ENCODE results near the gene ICAM4. TPM values are rescaled to one million over a fixed set of nuclear protein-coding genes. Genes with fewer than 3 reads are reported as not detected.

Gene ICAM4
- total RNA-seq, 1 experiment from 2014 or later: 2.0 TPM

DNA sequence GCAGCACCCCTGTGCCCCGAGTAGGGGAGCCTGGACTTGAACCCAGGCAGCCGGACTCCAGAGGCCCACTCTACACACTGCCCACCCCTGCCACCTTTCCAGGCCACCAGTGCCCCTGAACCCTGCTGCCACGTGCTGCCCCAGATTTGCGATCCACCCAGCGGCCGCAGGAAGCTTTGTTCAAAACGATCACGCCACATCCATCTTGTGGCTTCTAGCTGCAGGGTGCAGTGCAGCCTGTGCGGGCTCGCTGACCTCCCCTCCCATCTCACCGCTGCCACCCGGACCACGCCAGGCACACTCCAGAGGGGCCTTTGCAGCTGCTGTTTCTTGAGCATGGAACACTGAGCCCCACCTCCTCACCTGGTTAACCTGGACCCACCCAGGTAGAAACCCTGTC is 42.8 kb downstream of the ICAM4 start (continued):
- TF ChIP-seq, protein P1, sequence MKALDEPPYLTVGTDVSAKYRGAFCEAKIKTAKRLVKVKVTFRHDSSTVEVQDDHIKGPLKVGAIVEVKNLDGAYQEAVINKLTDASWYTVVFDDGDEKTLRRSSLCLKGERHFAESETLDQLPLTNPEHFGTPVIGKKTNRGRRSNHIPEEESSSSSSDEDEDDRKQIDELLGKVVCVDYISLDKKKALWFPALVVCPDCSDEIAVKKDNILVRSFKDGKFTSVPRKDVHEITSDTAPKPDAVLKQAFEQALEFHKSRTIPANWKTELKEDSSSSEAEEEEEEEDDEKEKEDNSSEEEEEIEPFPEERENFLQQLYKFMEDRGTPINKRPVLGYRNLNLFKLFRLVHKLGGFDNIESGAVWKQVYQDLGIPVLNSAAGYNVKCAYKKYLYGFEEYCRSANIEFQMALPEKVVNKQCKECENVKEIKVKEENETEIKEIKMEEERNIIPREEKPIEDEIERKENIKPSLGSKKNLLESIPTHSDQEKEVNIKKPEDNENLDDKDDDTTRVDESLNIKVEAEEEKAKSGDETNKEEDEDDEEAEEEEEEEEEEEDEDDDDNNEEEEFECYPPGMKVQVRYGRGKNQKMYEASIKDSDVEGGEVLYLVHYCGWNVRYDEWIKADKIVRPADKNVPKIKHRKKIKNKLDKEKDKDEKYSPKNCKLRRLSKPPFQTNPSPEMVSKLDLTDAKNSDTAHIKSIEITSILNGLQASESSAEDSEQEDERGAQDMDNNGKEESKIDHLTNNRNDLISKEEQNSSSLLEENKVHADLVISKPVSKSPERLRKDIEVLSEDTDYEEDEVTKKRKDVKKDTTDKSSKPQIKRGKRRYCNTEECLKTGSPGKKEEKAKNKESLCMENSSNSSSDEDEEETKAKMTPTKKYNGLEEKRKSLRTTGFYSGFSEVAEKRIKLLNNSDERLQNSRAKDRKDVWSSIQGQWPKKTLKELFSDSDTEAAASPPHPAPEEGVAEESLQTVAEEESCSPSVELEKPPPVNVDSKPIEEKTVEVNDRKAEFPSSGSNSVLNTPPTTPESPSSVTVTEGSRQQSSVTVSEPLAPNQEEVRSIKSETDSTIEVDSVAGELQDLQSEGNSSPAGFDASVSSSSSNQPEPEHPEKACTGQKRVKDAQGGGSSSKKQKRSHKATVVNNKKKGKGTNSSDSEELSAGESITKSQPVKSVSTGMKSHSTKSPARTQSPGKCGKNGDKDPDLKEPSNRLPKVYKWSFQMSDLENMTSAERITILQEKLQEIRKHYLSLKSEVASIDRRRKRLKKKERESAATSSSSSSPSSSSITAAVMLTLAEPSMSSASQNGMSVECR (CRISPR knock-in tag; IDR thresholded peaks at IDR 0.05; ENCODE audit: borderline replicate concordance): no peak

DNA sequence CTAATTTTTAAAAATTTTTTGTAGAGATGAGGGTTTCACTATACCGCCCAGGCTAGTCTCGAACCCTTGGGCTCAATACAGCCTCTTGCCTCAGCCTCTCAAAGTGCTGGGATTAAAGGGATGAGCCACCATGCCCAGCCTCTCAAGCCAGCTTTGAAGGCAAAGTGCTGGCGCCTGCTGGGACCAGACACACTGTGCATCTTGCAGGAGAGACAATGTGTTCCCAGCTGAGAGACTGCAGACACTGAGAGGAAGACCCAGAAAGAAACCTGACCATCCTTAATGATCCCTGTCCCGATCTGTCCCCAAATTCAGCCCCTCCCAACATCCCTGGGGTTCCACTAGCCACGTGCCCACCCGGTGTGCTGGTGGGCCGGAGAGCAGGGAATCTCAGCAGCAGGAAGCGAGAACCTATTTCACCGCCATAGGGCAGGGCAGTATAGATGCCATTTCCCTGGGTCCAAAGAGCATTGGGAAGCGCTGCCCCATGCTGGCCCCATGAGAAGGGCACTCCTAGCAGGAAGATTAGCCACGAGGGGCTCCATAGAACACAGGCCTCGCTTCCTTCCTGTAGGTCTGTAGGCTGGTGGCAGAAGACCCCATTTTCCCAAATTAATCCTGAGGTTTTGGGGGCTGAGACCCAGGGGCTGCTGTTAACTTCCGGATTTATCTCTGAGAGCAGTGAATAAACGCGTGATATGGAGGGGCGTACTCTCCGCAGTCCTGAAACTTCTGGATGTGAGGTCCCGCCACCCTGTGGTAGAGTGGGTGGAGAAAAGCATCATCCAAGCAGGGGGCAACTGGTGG is 45.6 kb downstream of the ICAM4 start:
- ChIA-PET POLR2A (interaction anchor here (0.8 to 1.5 kb wide), 2 partner anchors 12 to 43 kb away, joined by 3 to 4 read pairs; partner anchors contain the start of gene ICAM5), CTCF (interaction anchor here (1.0 to 5.1 kb wide), 7 partner anchors 48 to 151 kb away, joined by 3 to 55 read pairs (median 6); partner anchors contain the start of genes ICAM1 and TYK2)
- peaks cover 27% of the 10 kb centered on the region for H3K36me3 Mint-ChIP-seq
- DNase-seq (ENCODE audit: low spot score): no peak
- no peaks in the 10 kb centered on the region for H3K9me3 Mint-ChIP-seq
- H3K4me3 Mint-ChIP-seq: peak overlapping the region; percentile 93
- ATAC-seq: no peak
- peaks cover 16% of the 10 kb centered on the region for H3K4me1 Mint-ChIP-seq
- H3K27me3 Mint-ChIP-seq (ENCODE audit: low read depth): peaks cover 10% of the 10 kb centered on the region
- H3K27ac Mint-ChIP-seq: peak overlapping the region; percentile 90
- TF ChIP-seq KAT7 (CRISPR knock-in tag; IDR thresholded peaks at IDR 0.05; ENCODE audit: borderline replicate concordance): 0 out of 2 replicates have a peak, but pooled peaks have one; percentile 35
- no peak for TF ChIP-seq ATF1 (CRISPR knock-in tag; IDR thresholded peaks at IDR 0.05)
- TF ChIP-seq, protein P2, sequence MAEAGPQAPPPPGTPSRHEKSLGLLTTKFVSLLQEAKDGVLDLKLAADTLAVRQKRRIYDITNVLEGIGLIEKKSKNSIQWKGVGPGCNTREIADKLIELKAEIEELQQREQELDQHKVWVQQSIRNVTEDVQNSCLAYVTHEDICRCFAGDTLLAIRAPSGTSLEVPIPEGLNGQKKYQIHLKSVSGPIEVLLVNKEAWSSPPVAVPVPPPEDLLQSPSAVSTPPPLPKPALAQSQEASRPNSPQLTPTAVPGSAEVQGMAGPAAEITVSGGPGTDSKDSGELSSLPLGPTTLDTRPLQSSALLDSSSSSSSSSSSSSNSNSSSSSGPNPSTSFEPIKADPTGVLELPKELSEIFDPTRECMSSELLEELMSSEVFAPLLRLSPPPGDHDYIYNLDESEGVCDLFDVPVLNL (CRISPR knock-in tag; IDR thresholded peaks at IDR 0.05; ENCODE audit: borderline replicate concordance, low read depth): no peak
- TF ChIP-seq FOXP1 (CRISPR knock-in tag; IDR thresholded peaks at IDR 0.05; ENCODE audit: borderline replicate concordance): 0 out of 2 replicates have a peak, but pooled peaks have one; percentile 33
- no peak for TF ChIP-seq SMAD3 (CRISPR knock-in tag; IDR thresholded peaks at IDR 0.05; ENCODE audit: borderline replicate concordance)
- no peak for TF ChIP-seq CBFB (CRISPR knock-in tag; IDR thresholded peaks at IDR 0.05; ENCODE audit: low read depth)

DNA sequence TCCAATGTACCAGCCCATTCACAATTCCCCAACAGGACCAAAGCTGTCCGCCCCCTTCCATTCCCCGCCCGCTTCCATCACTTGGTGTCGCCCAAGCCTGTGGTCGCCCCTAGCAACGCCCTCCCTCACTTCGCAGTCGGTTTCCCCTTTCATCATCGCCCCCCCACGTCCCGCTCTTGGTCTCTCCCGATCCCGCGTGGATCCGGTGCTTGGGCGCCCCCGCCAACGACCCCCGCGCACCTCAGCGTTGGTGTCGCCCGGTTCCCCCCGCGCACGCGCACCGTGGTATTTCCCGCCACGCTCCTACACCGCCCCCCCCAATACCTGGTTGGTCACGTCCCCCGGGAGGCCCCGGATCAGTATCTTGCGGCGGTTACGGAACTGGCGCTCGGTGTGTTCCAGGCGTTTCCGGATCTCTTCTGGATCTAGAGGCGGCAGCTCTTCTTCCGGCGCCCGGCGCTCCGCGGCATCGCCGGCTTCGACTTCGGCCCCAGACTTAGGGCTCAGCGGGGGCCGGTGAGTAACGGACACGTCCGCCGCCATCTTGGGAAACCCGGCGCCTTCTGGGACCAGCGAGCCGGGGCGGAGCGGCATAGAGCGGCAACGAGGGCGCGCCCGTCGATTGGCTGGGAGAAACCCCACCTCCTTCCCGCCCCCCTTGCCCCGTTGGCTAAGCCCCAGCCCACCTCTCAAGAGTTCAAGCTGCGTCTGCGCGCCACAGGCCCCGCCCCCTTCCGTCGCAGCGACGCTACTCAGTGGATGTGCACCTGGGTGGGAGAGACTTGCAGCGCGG is 46.4 kb downstream of the ICAM4 start, which contains the start of gene RAVER1:
Gene RAVER1 (minus strand): TSS at position 565 of the 793 bp plus-strand sequence. CDS start 22 bp downstream, at position 543.
- ChIA-PET POLR2A (interaction anchor here (0.6 to 1.9 kb wide), 8 partner anchors 12 to 1753 kb away, joined by 3 to 18 read pairs (median 4); partner anchors contain the start of gene ICAM5), CTCF (interaction anchor here (0.6 to 5.1 kb wide), 18 partner anchors 10 to 366 kb away, joined by 3 to 55 read pairs (median 5); partner anchors contain the start of genes FDX2, ICAM1, ICAM5 and TYK2)
- Mint-ChIP-seq H3K27ac (peak within 1 kb of the TSS; percentile 90), H3K9me3 (no peaks in the 10 kb centered on the region), H3K4me3 (peak within 1 kb of the TSS; percentile 93), H3K27me3 (ENCODE audit: low read depth) (peaks cover 10% of the 10 kb centered on the region), H3K36me3 (peaks cover 19% of the 10 kb centered on the region), H3K4me1 (peaks cover 16% of the 10 kb centered on the region)
- ATAC-seq: peak; percentile 91
- DNase-seq (ENCODE audit: low spot score): peak; percentile 98
- TF ChIP-seq ZNF423 (CRISPR knock-in tag; IDR thresholded peaks at IDR 0.05): no peak
- TF ChIP-seq, protein P3, sequence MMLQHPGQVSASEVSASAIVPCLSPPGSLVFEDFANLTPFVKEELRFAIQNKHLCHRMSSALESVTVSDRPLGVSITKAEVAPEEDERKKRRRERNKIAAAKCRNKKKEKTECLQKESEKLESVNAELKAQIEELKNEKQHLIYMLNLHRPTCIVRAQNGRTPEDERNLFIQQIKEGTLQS (CRISPR knock-in tag; conservative IDR thresholded peaks at IDR 0.05): no peak
- TF ChIP-seq, protein P2 (CRISPR knock-in tag; IDR thresholded peaks at IDR 0.05; ENCODE audit: borderline replicate concordance, low read depth): no peak
- TF ChIP-seq, protein P1 (CRISPR knock-in tag; IDR thresholded peaks at IDR 0.05; ENCODE audit: borderline replicate concordance): peak; percentile 70
- TF ChIP-seq ZNF232 (CRISPR knock-in tag; IDR thresholded peaks at IDR 0.05): no peak
- TF ChIP-seq GABPB1 (CRISPR knock-in tag; IDR thresholded peaks at IDR 0.05): peak; percentile 36; the same call in 1 of the 2 replicates
- TF ChIP-seq CREM (CRISPR knock-in tag; IDR thresholded peaks at IDR 0.05): no peak
- 0 out of 2 replicates have a peak, but pooled peaks have one; percentile 58 for TF ChIP-seq FOXP1 (CRISPR knock-in tag; IDR thresholded peaks at IDR 0.05; ENCODE audit: borderline replicate concordance)
- TF ChIP-seq, protein P4, sequence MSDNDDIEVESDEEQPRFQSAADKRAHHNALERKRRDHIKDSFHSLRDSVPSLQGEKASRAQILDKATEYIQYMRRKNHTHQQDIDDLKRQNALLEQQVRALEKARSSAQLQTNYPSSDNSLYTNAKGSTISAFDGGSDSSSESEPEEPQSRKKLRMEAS (CRISPR knock-in tag; IDR thresholded peaks at IDR 0.05): peak; percentile 73
- TF ChIP-seq ZNF671 (CRISPR knock-in tag; IDR thresholded peaks at IDR 0.05): no peak
